RPMI7951 (cell line): Measurements from ENCODE around the gene IGFBP7. TPM values are rescaled to one million over a fixed set of nuclear protein-coding genes. Genes with fewer than 3 reads are reported as not detected.

Experiments
- total RNA-seq: library from RNA; depleted of rRNA; stranded (reverse); fragments of >200 nt; shearing (Covaris generic); gene quantifications from 2 replicates; pipeline ENCODE4 v1.2.3, GENCODE V29; 2014; rRNA removed

The IGFBP7 gene
- total RNA-seq, 1 experiment from 2014 or later, result 436 TPM

Other genes starting within 250 kb of the IGFBP7 start
- 20.0 and 27.8 TPM in 2 replicates for gene REST, start 202.5 kb downstream of the IGFBP7 start, total RNA-seq
- 10.6 and 11.9 TPM in 2 replicates for gene NOA1, start 132.8 kb downstream of the IGFBP7 start, total RNA-seq
- gene POLR2B, start 131.5 kb downstream of the IGFBP7 start, total RNA-seq, result 96.2 and 114 TPM in 2 replicates